Dedifferentiated amniotic fluid mesenchymal stem cell (primary cell): ENCODE measurements around the gene C19orf25.
"Not testable (repeated sequence)": the region's sequence is repeated elsewhere in the genome, so short reads cannot be mapped to it uniquely, and the experiment has no call there.

Experiments
- DNase-seq: peaks from one replicate; pipeline ENCODE4 v3.0.0-alpha.2; 2016; ENCODE audit errors: extremely low spot score

Gene C19orf25

DNA sequence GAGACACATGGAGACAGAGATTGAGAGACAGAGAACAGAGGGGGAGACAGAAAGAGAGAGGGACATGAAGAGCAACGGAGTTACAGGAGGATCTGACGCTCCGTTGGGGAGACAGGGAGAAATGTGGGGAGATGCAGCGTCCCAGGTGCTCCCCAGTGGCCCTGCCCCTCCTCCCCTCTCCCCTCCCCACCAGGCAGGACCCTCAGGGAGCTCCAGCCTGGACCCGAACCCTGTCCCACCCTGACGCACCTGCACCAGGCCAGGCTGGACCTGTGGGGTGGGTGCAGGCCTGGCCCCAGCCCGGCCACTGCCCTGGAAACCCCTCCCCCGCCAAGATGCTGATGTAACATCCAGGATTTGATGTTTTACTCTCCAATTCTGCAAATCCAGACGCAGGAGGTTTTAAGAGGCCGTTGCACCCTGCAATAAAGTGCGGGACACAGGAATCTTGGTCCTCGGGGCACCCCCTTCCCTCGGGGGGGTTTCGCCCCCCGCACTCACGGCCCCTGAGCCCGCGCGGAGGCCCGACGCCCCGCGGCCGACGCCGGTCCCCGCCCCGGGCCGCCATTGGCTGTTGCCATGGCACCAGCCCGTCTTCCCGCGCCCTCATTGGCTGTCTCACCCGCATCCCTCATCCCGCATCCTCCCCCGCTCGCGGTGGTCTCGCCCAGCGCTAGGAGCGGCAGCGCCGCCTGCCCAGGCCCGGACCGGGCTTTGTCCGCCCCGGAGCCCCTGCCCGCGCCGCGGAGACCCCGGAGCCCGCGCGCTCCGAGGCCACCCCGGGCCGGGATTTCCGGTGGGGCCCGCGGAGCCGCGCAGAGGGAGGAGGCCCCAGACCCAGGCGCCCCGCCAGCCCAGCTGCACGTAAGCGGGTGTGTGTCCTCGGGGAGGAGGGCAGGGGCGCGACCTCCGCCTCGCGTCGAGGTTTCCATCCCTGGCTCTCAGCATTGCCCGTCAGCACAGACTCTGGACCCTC lies 29.3 kb downstream of the C19orf25 start, which contains the start of gene APC2:
APC2 (plus strand) TSS at position 655 of the 976 bp plus-strand sequence. CDS start 2,881 bp downstream, outside the sequence.
- DNase-seq = no peak

DNA sequence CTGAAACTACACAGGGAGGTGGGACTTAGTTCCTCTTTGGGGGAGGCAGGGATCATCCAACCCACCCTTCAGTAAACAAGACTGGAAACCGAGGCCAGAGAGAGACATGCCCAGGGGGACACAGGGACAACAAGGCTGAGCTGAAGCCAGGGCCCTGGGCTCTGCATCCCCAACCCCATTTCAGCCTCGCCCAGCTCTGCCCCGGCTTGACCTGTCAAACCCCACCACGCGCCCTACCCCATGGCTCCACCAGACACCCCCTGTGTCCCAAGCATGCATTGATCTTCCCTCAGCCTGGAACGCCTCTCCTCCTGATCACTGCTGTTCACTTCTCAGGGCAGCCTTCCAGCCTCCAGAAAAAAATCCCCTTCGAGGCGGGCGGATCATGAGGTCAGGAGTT lies 31.1 kb downstream of the C19orf25 start:
- DNase-seq = no peak

DNA sequence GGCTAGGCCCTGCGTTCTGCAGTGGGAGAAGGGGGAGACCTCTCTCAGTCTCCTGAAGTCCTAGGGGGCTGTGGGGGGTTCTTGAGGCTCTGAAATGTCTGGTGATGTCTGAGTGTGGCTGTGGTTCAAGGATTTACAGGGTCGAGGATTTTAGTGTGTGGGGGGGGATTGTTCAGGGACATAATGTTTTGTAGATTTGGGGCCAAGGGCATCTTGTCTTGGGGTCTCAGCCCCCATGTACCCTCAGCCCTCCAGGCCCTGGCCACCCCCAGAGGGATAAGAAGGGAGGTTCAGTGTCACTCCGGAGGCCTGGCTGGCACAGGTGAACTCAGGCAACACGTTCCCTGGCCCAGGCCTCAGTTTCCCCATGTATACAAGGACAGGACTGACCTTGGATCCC lies 31.5 kb downstream of the C19orf25 start:
- no peak for DNase-seq

DNA sequence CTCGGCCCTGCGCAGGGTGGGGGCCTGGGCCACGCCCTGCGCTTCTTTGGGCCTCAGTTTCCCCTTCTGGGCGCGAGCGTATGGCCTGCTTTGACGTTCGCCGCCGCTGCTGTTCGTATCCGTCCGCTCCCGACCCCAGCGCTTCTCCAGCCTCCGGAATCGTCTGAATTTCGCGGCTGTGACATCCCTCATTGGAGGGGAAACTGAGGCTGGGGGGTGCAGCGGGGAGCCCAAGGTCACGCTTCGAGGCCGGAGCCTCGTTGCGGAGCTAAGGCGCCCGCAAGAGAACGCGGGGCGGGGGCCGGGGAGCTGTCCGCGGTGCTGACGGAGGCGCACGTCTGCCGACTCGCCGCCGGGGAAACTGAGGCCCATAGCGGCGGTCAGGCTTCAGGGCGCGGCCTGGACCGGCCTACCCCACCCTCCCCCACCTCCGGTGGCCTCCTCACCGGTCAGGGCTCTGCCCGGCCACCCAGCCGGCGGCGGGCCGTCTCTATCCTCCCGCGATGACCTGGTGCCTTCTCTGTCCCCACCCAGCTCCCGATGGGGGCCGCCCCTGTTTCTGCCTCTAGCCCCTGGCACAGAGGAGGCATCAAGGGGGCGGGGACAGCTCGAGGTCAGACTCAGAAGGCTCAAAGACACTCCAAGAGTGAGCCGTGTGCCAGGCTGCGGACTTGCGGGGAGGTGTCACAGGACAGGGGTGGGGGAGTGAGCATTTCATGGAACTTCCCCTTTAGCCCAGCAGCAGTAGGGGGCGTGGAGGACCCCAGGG lies 32.1 kb downstream of the C19orf25 start:
- DNase-seq = no peak

DNA sequence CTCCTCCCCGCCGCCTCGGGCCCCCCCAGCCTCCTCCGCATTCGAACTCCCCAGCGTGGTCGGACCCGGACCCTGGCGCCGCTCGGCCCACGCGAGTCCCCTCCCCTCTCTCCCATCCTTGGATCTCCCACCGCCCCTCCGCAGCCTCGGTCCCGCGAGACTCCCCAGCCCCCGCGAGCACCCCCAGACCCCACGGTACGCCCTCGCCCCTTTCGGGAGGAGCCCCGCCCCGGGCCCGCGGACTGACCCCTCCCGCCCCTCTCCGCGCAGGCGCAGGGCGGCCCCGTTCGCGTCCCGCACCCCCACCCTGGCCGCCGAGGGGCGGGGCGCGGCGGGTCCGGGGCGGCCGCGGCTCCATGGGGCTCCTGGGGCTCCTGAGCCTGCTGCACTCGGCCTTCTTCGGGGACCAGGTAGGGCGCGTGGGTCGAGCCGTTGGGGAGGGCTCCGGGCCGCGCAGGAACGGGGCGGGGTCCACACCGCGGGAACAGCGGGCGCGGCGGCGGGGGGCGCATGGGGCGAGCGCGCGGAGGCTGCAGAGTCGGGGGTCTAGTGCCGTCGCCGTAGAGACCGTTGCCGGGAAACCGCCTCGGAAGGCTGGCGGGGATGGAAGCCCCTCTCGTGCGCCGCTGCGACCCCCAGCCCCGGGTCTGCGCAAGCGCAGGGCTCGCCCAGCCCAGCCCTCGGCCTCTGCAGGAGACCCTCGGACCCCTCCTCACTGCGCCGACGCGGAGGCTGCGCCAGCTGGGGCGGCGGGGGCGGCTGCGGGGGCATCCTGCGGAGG lies 32.9 kb downstream of the C19orf25 start:
- DNase-seq = no peak

DNA sequence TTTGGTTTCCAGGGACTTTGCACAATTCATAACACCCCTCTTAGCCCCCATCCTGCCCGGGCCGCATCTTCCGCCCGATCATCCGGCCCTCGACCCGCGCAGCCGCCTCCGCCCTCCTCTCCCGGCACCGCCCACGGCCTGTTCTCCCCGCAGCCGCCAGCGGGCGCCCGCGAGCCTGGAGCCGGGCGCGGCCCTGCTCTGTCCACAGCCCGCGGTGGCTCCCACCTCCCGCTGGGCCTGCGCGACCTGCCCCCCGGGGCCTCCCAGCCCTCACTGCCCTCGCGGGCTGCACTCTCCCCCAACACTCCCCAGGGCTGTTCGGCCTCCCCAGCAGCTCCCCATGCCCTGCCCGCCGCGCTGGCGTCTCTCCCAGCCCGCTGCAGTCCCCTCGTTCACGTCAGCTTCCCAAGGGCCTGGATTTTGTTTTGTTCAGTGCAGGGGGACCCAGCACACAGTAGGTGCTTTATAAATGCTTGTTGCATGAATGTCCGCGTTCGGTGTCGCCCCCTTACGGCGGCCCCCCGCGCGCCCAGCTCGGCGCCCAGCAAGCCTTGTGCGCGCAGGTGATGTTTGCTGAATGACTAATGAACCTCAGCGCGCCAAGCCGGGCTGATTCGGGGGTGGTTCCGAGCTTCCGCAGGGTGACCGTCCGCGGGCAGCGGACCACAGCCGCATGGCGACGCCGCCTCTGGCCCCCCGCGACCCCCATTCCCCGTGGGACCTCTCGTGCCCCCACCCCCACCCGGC lies 33.7 kb downstream of the C19orf25 start:
- peak; percentile 35 for DNase-seq

DNA sequence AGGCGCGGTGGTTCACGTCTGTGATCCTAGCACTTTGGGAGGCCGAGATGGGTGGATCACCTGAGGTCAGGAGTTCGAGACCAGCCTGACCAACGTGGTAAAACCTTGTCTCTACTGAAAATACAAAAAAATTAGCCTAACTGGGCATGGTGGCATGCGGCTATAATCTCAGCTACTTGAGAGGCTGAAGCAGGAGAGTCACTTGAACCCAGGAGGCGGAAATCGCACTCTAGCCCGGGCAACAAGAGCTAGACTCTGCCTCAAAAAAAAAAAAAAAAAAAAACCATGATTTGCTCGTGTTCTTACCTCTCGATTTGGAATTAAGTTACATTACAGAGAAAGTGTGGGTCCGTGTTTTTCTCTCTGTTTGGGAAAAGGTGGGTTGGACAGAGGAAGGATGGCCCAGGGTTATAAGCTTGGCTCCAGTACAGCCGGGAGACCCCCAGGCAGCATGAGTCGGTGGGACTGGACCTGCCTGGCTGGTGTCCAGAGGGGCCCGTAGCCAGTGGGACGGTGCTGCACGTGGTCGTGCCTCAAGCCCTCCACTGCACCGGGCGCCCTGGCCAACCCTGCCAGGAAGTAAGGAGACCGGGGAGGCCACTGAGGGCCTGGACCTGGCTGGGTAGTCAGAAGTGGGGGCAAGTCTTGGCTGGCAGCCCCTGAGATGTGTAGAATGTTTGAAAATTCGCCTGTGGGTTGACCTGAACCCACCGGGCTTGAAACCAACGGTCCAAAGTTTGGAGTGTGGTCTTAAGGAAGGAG lies 37.2 kb downstream of the C19orf25 start:
- no peak for DNase-seq

DNA sequence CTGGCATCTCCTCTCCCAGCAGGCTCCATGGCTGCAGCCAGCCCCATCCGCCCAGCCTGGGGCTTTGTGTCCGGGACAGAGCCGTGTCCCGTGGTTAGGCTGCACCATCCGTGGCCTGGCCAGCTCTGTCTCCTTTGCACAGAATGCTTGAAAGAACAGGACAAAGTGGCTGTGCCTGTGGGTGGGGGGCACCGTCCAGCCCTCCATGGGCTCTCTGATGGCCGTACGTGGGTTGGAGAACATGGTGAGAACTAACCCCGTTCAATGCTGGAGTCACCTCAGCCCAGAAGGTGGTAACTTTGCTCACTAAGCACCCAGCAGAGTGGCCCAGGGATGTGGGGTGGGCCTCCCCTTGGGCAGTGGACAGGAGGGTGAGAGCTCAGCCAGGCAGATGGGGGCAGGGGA lies 38.0 kb downstream of the C19orf25 start:
- no peak for DNase-seq

DNA sequence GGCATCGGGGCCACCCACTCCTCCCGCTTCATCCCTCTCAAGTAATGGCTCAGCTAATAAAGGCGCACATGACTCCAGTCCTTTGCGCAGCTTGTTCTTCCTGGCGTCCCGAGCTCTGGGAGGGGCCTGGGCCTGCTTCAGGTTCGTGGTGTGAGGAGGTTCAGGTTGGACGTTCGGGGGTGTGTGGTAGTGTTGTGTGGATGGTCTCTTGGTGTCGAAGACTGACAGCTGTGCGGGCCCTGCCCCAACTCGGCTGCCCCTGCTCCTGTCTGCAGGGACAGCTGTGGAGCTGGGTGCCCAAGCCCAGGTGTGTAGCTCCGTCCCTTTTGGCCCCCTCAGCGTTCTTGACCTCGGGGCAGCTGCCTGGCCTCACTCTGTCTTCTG lies 38.6 kb downstream of the C19orf25 start:
- DNase-seq = no peak

DNA sequence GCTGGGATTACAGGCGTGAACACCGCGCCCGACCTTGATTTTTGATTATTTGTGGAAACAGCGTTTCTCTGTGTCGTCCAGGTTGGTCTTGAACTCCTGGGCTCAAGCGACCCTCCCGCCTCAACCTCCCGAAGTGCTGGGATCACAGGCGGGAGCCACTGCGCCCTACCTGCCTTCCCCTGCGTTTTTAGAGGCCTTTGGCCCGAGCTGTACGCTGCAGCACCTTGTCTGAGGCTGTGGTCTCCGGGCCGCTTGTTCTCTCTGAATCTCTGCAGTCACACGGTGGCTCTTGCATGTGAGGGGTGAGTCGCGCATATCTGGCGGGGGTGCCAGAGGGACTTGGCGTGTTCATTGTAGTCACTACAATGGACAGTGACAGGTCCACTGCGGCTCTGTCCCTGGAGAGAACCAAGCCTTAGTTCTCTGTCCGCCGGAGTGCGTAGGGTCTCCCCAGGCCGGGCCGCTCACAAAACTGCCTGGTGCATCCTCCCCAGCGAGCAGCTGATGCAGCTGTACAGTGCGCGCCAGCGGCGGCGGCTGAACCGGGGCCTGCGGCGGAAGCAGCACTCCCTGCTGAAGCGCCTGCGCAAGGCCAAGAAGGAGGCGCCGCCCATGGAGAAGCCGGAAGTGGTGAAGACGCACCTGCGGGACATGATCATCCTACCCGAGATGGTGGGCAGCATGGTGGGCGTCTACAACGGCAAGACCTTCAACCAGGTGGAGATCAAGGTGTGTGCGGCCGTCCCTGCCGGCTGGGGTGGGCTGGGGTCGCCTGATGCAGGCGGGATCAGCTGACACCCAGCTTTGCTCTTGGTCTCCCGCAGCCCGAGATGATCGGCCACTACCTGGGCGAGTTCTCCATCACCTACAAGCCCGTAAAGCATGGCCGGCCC lies 39.2 kb downstream of the C19orf25 start:
- DNase-seq = not testable (repeated sequence)

DNA sequence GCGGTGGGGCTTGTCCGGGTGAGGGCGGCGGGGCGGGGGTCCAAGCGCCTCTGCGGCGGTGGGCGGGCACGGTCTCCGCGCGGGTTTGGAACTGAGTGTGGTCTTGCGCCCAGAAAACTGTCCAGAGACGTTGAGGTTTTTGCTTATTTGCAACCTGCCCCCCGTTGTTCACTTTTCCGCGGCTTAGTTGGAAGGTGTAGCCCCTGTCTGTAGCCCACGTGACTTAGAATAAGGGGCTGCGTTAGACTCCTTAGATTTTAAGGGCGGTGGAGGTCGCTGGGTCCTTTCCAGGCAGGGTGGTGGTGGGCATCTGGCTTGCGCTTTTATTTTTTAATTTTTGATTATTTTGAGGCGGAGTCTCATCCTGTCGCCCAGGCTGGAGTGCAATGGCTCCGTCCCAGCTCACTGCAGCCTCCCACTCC lies 40.1 kb downstream of the C19orf25 start:
- DNase-seq = no peak

DNA sequence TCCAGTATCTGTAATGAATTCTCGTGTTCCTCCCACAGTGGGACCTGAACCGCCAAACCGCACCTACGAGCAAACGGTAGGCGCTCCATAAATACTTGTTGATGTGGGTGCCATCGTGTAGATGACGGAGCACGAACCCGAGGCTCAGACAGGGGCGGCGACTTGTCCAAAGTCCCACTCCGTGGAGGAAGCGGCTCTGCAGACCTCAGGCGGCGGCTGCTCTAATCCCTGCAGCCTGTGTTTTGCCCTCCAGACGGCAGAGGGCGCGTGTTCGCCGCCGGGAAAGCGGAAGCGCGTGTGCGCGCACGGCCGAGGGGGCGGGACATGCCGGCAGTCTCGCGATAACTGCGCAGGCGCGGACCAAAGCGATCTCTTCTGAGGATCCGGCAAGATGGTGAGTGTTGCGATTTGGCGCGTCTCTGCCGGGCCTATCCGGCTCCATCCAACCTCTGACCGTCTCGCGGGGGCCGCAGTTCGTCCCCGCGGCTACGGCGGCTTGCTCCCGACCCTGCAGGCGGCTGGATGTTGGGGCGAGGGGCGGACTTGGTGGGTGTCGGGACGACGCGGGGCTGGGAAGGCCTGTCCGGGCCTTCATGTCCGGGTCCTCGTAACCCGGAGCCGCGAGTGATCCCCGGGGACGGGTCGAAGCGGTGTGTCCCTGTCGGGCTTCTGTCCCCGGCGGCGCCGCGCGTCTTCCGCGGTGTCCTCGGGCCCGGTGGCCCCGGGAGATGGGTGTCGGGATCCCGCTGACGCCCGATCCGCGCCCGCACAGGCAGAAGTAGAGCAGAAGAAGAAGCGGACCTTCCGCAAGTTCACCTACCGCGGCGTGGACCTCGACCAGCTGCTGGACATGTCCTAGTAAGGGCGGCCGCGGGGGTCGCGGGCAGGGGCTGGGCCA lies 40.7 kb downstream of the C19orf25 start, which contains the start of gene RPS15:
RPS15 (plus strand) TSS at position 362 of the 898 bp plus-strand sequence; CDS start at position 392, 30 bp downstream.
- DNase-seq = peak; percentile 92

DNA sequence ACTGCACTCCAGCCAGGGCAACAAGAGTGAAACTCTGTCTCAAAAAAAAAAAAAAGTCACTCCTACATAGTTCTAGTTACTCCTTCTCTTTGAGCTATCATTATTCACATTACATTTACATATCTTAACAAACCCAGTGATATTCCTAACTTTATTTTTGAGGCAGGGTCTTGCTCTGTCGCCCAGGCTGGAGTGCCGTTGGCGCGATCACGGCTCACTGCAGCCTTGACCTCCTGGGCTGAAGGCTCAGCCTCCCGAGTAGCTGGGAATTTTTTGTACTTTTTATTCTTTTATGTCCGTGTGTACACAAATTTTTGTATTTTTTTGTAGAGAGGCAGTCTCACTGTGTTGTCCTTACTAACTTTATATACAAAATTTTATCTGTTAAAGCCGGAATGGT lies 41.4 kb downstream of the C19orf25 start:
- no peak for DNase-seq

DNA sequence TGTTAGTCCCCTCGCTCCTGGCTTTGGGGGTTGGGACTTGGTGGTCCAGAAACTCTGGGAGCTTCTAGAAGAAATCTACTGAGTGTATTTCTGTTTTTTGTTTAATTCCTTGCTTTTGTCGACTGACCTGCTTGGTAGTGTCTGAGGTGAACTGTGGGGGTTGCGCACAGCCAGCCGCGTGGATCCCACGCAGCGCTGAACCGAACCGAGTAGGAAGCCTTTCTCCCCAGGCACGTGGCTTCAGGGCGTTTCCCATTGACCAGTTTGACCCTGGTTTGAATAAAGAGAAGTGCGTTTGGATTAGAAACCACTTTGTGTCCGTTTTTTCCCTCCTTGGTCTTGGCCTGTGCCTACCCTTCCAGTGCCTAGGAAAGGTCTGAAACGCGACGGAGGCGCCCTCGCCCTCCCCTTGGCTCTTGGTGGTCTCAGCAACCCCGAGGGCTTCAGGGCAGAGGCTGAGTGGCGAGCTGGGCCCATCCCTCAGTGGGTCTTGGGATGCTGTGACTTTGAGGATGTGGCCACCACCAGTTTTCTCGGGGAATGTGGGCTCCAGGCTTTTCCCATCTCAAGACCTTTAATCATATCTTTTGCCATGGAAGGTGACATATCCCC lies 43.5 kb downstream of the C19orf25 start:
- no peak for DNase-seq

DNA sequence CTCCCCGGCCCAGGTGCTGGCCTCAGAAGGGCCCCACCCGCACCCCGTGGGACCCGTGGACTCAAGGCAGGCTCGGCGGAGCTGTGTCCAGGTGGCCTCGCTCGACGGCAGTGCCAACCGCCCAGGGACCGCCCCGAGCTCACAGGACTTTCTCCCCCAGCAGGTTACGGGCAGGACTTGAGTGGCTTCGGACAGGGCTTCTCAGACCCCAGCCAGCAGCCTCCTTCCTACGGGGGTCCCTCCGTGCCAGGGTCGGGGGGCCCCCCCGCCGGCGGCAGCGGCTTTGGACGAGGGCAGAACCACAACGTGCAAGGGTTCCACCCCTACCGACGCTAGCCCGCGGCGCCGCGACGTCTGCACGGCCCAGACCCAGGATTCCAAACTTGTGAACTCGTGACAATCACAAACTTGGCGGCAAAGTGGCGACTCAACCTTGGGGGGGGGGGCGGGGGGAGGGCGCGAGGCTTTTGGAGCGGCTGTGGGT lies 44.4 kb downstream of the C19orf25 start:
- DNase-seq = no peak

DNA sequence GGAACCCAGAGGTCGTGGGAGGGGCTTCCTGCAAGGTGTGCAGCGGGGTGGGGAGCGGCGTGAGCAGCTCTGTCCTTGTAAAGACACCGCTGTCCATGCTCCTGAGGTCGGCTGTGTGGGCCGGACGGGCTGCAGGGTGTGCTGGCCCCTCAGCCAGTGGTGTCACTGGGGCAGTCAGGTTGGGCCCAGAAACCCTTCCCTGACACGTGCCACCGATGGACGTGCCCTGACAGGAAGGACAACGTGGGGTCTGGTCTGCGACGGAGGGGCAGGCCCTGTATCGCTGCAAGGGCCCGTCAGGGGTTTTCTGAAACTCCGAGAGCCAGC lies 45.0 kb downstream of the C19orf25 start:
- DNase-seq = no peak

DNA sequence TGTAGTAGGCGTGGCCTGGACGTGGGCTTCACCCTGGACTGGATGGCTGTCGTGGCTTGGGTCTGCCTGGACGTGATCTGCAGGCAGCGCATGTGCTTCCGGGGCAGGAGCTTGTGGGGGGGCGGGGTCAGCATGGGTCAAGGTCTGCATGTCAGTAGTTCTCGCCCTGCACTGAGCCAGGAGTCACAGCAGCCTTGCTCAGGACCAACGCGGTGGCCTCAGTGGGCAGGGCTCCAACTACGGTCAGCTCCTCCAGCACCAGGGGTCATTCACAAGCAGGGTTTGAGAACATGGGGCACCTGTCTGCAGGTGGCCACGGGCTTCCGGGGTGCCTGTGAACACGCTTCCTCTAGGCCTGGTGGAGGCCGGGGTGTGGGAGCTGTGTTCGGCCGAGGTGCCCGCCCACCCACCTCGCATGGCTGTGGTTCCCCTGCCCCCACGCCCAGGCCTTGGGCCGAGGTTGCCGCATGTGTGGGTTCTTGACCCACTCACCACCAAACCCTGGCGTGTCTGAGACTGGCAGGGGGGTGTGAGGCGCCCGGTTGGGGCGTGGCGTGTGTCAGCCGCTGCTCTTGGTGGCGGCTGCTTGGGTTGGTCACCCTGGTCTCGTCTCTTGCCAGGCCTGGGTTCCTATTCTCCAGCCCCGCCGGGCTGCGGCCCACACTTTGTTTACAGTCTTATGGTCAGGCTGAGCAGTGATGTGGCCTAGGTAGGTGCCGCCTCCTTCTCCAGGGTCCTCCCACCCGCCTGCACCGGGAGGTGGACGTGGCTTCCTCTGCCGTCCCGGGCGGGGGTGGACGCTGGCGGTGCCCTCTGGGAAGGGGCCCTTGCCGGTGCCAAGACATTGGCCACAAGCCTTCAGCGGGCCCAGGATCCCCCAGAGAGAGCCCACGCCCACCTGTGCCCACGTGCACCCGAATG lies 45.6 kb downstream of the C19orf25 start:
- DNase-seq = no peak
